Liver (tissue), 9 donors: ENCODE measurements around the gene NUDT6. TPM values are rescaled to one million over a fixed set of nuclear protein-coding genes. Genes with fewer than 3 reads are reported as not detected.
"Not testable (repeated sequence)": the region's sequence is repeated elsewhere in the genome, so short reads cannot be mapped to it uniquely, and the experiment has no call there.

Source experiments
- DNase-seq: peaks from one replicate; pipeline ENCODE4 v3.0.0-alpha.2; 2017; ENCODE audit warnings: low spot score
- H3K27ac ChIP-seq, 2 donors: one replicate each; pipeline ENCODE4 v1.7.0; 2013; ENCODE audit warnings: inconsistent platforms in 2 of 2, low read length in 2 of 2, control low read depth in 1 of 2, low read depth in 1 of 2, mild to moderate bottlenecking in 1 of 2
- H3K27me3 ChIP-seq, 4 donors: one replicate each; pipeline versions ENCODE4 v1.6.1 to v1.7.0; 2013; ENCODE audit warnings: low read length in 3 of 4, inconsistent platforms in 1 of 4, mild to moderate bottlenecking in 1 of 4, moderate library complexity in 1 of 4; ENCODE audit not compliant: control insufficient read depth in 4 of 4, insufficient read depth in 4 of 4
- H3K36me3 ChIP-seq, 4 donors: one replicate each; pipeline versions ENCODE4 v1.6.1 to v1.7.0; 2013; ENCODE audit warnings: low read length in 3 of 4, mild to moderate bottlenecking in 3 of 4, low read depth in 1 of 4, moderate library complexity in 1 of 4; ENCODE audit not compliant: control insufficient read depth in 4 of 4, insufficient read depth in 3 of 4
- H3K4me1 ChIP-seq, 4 donors: one replicate each; pipeline versions ENCODE4 v1.6.1 to v1.7.0; 2013; ENCODE audit warnings: low read length in 3 of 4, mild to moderate bottlenecking in 3 of 4, moderate library complexity in 1 of 4; ENCODE audit not compliant: control insufficient read depth in 4 of 4, insufficient read depth in 4 of 4
- H3K4me3 ChIP-seq, 3 donors: one replicate each; pipeline versions ENCODE4 v1.6.1 to v1.7.0; 2013; ENCODE audit warnings: low read length in 3 of 3, control low read depth in 1 of 3, low read depth in 1 of 3, mild to moderate bottlenecking in 1 of 3
- H3K9ac ChIP-seq, 2 donors: one replicate each; pipeline ENCODE4 v1.7.0; 2013; ENCODE audit warnings: low read length in 2 of 2, mild to moderate bottlenecking in 2 of 2, moderate library complexity in 2 of 2, control low read depth in 1 of 2, low read depth in 1 of 2
- H3K9me3 ChIP-seq, 4 donors: one replicate each; pipeline versions ENCODE4 v1.6.1 to v1.7.0; 2013; ENCODE audit warnings: low read length in 3 of 4; ENCODE audit not compliant: control insufficient read depth in 4 of 4
- EGR1 ChIP-seq, 2 donors: IDR thresholded peaks; 2 replicates each; pipeline ENCODE4 v1.6.1; 2016 to 2018; ENCODE audit warnings: antibody characterized with exemption in 2 of 2, low read depth in 2 of 2
- FOXA1 ChIP-seq: IDR thresholded peaks from 2 replicates; pipeline ENCODE4 v1.6.1; 2016; ENCODE audit warnings: antibody characterized with exemption
- FOXA2 ChIP-seq: IDR thresholded peaks from 2 replicates; pipeline ENCODE4 v1.6.1; 2016; ENCODE audit warnings: antibody characterized with exemption
- GABPA ChIP-seq, 2 donors: IDR thresholded peaks in 1 of 2; conservative IDR thresholded peaks in 1 of 2; 2 replicates each; pipeline ENCODE4 v1.6.1; 2016; ENCODE audit warnings: antibody characterized with exemption in 2 of 2, mild to moderate bottlenecking in 1 of 2, moderate library complexity in 1 of 2
- HNF4A ChIP-seq, 2 donors: conservative IDR thresholded peaks; 2 replicates each; pipeline ENCODE4 v1.6.1; 2016; ENCODE audit warnings: antibody characterized with exemption in 2 of 2, mild to moderate bottlenecking in 2 of 2
- HNF4G ChIP-seq: IDR thresholded peaks from 2 replicates; pipeline ENCODE4 v1.6.1; 2016; ENCODE audit warnings: antibody characterized with exemption
- JUND ChIP-seq, 2 donors: IDR thresholded peaks; 2 replicates each; pipeline ENCODE4 v1.6.1; 2016; ENCODE audit warnings: antibody characterized with exemption in 2 of 2
- NR2F2 ChIP-seq: IDR thresholded peaks from 2 replicates; pipeline ENCODE4 v1.6.1; 2016; ENCODE audit warnings: antibody characterized with exemption
- RAD21 ChIP-seq, 2 donors: IDR thresholded peaks; 2 replicates each; pipeline ENCODE4 v1.6.1; 2016; ENCODE audit warnings: antibody characterized with exemption in 2 of 2, mild to moderate bottlenecking in 2 of 2
- RXRA ChIP-seq, 2 donors: IDR thresholded peaks; 2 replicates each; pipeline ENCODE4 v1.6.1; 2017 to 2018; ENCODE audit warnings: antibody characterized with exemption in 2 of 2, mild to moderate bottlenecking in 1 of 2
- SP1 ChIP-seq: IDR thresholded peaks from 2 replicates; pipeline ENCODE4 v1.6.1; 2018; ENCODE audit warnings: antibody characterized with exemption, mild to moderate bottlenecking
- TAF1 ChIP-seq: conservative IDR thresholded peaks from 2 replicates; pipeline ENCODE4 v1.6.1; 2016; ENCODE audit warnings: antibody characterized with exemption, mild to moderate bottlenecking
- YY1 ChIP-seq: IDR thresholded peaks from 2 replicates; pipeline ENCODE4 v1.6.1; 2016; ENCODE audit warnings: antibody characterized with exemption, mild to moderate bottlenecking
- WGBS: extraction: QIAGEN DNeasy Blood & Tissue Kit; methylation state at CpG from one replicate; pipeline ENCODE4 v1.1.7; 2013; 5-methylcytosine and 5-hydroxymethylcytosine counted together
- polyA plus RNA-seq, 2 donors: library from polyadenylated mRNA; stranded (reverse) in 1 of 2; unstranded in 1 of 2; fragments of 200-250 nt in 1 of 2; fragments of >200 nt in 1 of 2; fragmentation: Nextera tagmentation in 1 of 2; extraction: Ambion mirVana in 1 of 2; gene quantifications; one replicate each; pipeline versions ENCODE4 v1.2.1 to v1.2.3, GENCODE V29; 2013 to 2015
- total RNA-seq, 2 donors: library from RNA; depleted of rRNA; stranded (reverse); fragments of >200 nt; gene quantifications; one replicate each; pipeline ENCODE4 v1.2.3, GENCODE V29; 2014
- TF ChIP-seq, protein P1 (sequence below): IDR thresholded peaks from 2 replicates; pipeline ENCODE4 v1.6.1; 2016; ENCODE audit warnings: antibody characterized with exemption
- TF ChIP-seq, protein P2 (sequence below): IDR thresholded peaks from 2 replicates; pipeline ENCODE4 v1.6.1; 2016; ENCODE audit warnings: antibody characterized with exemption
- TF ChIP-seq, protein P3 (sequence below): IDR thresholded peaks from 2 replicates; pipeline ENCODE4 v1.6.1; 2016; ENCODE audit warnings: antibody characterized with exemption
- TF ChIP-seq, protein P4 (sequence below): fragments of 150-350 bp; IDR thresholded peaks from 2 replicates; pipeline ENCODE4 v1.5.1; 2017; ENCODE audit warnings: improper control_type of control experiment, low read depth, low read length; ENCODE audit not compliant: missing input control
- TF ChIP-seq, protein P5 (sequence below): IDR thresholded peaks from 2 replicates; pipeline ENCODE4 v1.6.1; 2016; ENCODE audit warnings: antibody characterized with exemption, mild to moderate bottlenecking
- donor health status: healthy.
- donor health status: healthy.
- donor health status: healthy.
- donor health status: healthy.
- donor health status: healthy.

Gene NUDT6
- total and polyA plus RNA-seq, 4 donors = 8.8 to 13.8 (median 11.0) TPM

DNA sequence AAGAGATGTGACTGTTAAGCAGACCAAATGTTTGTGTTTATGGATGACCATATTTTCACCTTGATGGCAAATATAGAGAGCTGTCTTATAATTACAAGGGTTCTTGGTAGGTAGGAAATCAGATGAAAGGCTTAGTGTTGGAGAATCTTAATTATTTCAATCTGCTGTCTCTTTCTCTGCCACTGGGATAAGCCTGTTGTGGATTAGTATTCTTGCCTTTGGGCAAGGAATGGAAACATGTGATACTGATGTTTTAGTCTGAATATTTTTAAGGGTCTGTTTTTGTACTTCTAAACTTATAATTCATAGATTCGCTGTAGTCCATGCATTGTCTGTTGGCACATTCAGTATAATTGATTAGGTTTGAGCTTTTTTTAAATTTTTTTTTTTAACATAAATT is 23.7 kb upstream of the NUDT6 start:
- no peaks in the 10 kb centered on the region for H3K9me3 ChIP-seq
- H3K36me3 ChIP-seq = peaks cover 3 to 27% (median 13%) of the 10 kb centered on the region in 4 donors
- H3K4me1 ChIP-seq = no peaks in the 10 kb centered on the region
- no peak for DNase-seq
- no peak overlapping the region for H3K4me3 ChIP-seq
- H3K27me3 ChIP-seq = no peaks in the 10 kb centered on the region
- WGBS = 100% methylated on average over 1 of the region's 1 CpG
- no peak for TF ChIP-seq HNF4G
- TF ChIP-seq, protein P1, sequence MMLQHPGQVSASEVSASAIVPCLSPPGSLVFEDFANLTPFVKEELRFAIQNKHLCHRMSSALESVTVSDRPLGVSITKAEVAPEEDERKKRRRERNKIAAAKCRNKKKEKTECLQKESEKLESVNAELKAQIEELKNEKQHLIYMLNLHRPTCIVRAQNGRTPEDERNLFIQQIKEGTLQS = no peak
- TF ChIP-seq, protein P2, sequence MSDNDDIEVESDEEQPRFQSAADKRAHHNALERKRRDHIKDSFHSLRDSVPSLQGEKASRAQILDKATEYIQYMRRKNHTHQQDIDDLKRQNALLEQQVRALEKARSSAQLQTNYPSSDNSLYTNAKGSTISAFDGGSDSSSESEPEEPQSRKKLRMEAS = no peak
- TF ChIP-seq NR2F2 = no peak
- TF ChIP-seq RAD21 (IDR thresholded peaks at IDR 0.05) = no peak
- TF ChIP-seq RXRA (IDR thresholded peaks at IDR 0.05) = no peak
- no peak for TF ChIP-seq EGR1 (IDR thresholded peaks at IDR 0.05; ENCODE audit: low read depth in 2 of 2)
- TF ChIP-seq TAF1 = no peak
- TF ChIP-seq GABPA (IDR thresholded peaks at IDR 0.05 in 1 of 2, conservative IDR thresholded peaks at IDR 0.05 in 1 of 2) = no peak
- TF ChIP-seq FOXA1 = no peak
- no peak for TF ChIP-seq HNF4A (conservative IDR thresholded peaks at IDR 0.05)
- no peak for TF ChIP-seq JUND (IDR thresholded peaks at IDR 0.05)
- TF ChIP-seq YY1 = no peak
- TF ChIP-seq, protein P3, sequence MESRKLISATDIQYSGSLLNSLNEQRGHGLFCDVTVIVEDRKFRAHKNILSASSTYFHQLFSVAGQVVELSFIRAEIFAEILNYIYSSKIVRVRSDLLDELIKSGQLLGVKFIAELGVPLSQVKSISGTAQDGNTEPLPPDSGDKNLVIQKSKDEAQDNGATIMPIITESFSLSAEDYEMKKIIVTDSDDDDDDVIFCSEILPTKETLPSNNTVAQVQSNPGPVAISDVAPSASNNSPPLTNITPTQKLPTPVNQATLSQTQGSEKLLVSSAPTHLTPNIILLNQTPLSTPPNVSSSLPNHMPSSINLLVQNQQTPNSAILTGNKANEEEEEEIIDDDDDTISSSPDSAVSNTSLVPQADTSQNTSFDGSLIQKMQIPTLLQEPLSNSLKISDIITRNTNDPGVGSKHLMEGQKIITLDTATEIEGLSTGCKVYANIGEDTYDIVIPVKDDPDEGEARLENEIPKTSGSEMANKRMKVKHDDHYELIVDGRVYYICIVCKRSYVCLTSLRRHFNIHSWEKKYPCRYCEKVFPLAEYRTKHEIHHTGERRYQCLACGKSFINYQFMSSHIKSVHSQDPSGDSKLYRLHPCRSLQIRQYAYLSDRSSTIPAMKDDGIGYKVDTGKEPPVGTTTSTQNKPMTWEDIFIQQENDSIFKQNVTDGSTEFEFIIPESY = no peak
- no peak for TF ChIP-seq FOXA2
- TF ChIP-seq SP1 = no peak
- TF ChIP-seq, protein P4, sequence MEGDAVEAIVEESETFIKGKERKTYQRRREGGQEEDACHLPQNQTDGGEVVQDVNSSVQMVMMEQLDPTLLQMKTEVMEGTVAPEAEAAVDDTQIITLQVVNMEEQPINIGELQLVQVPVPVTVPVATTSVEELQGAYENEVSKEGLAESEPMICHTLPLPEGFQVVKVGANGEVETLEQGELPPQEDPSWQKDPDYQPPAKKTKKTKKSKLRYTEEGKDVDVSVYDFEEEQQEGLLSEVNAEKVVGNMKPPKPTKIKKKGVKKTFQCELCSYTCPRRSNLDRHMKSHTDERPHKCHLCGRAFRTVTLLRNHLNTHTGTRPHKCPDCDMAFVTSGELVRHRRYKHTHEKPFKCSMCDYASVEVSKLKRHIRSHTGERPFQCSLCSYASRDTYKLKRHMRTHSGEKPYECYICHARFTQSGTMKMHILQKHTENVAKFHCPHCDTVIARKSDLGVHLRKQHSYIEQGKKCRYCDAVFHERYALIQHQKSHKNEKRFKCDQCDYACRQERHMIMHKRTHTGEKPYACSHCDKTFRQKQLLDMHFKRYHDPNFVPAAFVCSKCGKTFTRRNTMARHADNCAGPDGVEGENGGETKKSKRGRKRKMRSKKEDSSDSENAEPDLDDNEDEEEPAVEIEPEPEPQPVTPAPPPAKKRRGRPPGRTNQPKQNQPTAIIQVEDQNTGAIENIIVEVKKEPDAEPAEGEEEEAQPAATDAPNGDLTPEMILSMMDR = no peak
- TF ChIP-seq, protein P5, sequence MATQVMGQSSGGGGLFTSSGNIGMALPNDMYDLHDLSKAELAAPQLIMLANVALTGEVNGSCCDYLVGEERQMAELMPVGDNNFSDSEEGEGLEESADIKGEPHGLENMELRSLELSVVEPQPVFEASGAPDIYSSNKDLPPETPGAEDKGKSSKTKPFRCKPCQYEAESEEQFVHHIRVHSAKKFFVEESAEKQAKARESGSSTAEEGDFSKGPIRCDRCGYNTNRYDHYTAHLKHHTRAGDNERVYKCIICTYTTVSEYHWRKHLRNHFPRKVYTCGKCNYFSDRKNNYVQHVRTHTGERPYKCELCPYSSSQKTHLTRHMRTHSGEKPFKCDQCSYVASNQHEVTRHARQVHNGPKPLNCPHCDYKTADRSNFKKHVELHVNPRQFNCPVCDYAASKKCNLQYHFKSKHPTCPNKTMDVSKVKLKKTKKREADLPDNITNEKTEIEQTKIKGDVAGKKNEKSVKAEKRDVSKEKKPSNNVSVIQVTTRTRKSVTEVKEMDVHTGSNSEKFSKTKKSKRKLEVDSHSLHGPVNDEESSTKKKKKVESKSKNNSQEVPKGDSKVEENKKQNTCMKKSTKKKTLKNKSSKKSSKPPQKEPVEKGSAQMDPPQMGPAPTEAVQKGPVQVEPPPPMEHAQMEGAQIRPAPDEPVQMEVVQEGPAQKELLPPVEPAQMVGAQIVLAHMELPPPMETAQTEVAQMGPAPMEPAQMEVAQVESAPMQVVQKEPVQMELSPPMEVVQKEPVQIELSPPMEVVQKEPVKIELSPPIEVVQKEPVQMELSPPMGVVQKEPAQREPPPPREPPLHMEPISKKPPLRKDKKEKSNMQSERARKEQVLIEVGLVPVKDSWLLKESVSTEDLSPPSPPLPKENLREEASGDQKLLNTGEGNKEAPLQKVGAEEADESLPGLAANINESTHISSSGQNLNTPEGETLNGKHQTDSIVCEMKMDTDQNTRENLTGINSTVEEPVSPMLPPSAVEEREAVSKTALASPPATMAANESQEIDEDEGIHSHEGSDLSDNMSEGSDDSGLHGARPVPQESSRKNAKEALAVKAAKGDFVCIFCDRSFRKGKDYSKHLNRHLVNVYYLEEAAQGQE = no peak
- no peak overlapping the region for H3K9ac ChIP-seq
- H3K27ac ChIP-seq = no peak overlapping the region

DNA sequence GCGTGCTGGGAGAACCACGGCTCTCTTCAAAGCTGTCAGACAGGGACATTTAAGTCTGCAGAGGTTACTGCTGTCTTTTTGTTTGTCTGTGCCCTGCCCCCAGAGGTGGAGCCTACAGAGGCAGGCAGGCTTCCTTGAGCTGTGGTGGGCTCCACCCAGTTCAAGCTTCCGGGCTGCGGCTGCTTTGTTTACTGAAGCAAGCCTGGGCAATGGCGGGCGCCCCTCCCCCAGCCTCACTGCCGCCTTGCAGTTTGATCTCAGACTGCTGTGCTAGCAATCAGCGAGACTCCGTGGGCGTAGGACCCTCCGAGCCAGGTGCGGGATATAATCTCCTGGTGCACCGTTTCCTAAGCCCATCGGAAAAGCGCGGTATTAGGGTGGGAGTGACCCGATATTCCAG is 22.7 kb upstream of the NUDT6 start:
- H3K27ac ChIP-seq, H3K4me3 ChIP-seq, H3K9ac ChIP-seq, H3K9me3 ChIP-seq, H3K4me1 ChIP-seq, DNase-seq, H3K27me3 ChIP-seq: not testable (repeated sequence)
- peaks cover 3 to 22% (median 9%) of the 10 kb centered on the region in 4 donors for H3K36me3 ChIP-seq
- WGBS = 97% methylated on average over 17 of the region's 17 CpGs
